DND-41 (cell line): ENCODE data around the gene EXOC3L1.

Source experiments
- EZH2 ChIP-seq: IDR thresholded peaks from 3 replicates; pipeline ENCODE4 v1.6.1; 2012; ENCODE audit warnings: borderline replicate concordance, low read depth, mild to moderate bottlenecking, moderate library complexity, low read length, inconsistent platforms; ENCODE audit not compliant: severe bottlenecking
- TF ChIP-seq, protein P1 (sequence below): IDR thresholded peaks from 2 replicates; pipeline ENCODE4 v1.5.1; 2012; ENCODE audit warnings: borderline replicate concordance, low read length, moderate library complexity, mild to moderate bottlenecking; ENCODE audit not compliant: poor library complexity, severe bottlenecking; ENCODE audit errors: extremely low read depth

GRCh38 chr16:67211674-67212073 lies 21.7 kb upstream of the EXOC3L1 start:
- TF ChIP-seq, protein P1, sequence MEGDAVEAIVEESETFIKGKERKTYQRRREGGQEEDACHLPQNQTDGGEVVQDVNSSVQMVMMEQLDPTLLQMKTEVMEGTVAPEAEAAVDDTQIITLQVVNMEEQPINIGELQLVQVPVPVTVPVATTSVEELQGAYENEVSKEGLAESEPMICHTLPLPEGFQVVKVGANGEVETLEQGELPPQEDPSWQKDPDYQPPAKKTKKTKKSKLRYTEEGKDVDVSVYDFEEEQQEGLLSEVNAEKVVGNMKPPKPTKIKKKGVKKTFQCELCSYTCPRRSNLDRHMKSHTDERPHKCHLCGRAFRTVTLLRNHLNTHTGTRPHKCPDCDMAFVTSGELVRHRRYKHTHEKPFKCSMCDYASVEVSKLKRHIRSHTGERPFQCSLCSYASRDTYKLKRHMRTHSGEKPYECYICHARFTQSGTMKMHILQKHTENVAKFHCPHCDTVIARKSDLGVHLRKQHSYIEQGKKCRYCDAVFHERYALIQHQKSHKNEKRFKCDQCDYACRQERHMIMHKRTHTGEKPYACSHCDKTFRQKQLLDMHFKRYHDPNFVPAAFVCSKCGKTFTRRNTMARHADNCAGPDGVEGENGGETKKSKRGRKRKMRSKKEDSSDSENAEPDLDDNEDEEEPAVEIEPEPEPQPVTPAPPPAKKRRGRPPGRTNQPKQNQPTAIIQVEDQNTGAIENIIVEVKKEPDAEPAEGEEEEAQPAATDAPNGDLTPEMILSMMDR = no peak
- no peak for TF ChIP-seq EZH2
